Measurements from ENCODE around the gene PYCR2.

The PYCR2 gene

DNA sequence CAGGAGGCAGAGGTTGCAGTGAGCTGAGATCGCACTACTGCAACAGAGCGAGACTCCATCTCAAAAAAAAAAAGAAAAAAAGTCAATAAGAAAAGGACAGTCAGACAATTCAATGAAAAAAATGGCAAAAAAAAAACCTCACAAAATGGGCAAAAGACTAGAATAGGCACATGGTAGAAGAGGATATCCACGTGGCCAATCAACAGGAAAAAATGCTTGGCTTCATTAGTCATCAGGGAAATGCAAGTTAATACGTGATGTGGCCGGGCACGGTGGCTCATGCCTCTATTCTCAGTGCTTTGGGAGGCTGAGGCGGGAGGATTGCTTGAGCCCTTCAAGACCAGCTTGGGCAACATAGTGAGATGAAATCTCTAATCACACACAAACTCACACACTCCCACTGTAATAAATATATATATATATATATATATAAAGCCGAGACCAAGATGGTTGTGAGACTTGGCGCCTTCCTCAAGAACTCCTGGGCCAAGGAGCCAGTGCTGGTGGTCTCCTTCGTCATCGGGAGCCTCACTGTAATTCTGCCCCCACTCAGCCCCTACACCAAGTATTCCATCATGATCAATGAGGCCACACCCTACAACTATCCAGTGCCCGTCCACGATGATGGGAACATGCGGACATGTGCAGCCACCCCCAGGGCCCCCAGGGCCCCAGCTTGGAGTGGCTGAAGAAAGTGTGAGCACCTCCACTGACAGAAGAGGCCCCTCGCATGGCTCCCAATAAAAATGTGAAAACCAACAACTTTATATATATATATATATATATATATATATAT, 39.9 kb upstream of the PYCR2 start:
- DNase-seq (ENCODE audit: low read depth, low spot score) = no peak
- Histone ChIP-seq H3K4me3 (ENCODE audit: insufficient read length, low read depth) (no peak overlapping the region), H3K9ac (ENCODE audit: insufficient read length, low read depth) (no peak overlapping the region), H3K36me3 (ENCODE audit: insufficient read depth, insufficient read length, low read length) (no peaks in the 10 kb centered on the region), H3K4me1 (ENCODE audit: insufficient read depth, insufficient read length) (no peaks in the 10 kb centered on the region), H3K9me3 (ENCODE audit: insufficient read depth, low read length) (no peaks in the 10 kb centered on the region), H3K27me3 (ENCODE audit: insufficient read depth, insufficient read length) (peaks cover 5% of the 10 kb centered on the region)
- TF ChIP-seq ZNF274 (IDR thresholded peaks at IDR 0.05; ENCODE audit: low read depth, low read length) = no peak
- TF ChIP-seq SUZ12 (IDR thresholded peaks at IDR 0.05; ENCODE audit: extremely low read depth, insufficient read depth, insufficient read length) = no peak

DNA sequence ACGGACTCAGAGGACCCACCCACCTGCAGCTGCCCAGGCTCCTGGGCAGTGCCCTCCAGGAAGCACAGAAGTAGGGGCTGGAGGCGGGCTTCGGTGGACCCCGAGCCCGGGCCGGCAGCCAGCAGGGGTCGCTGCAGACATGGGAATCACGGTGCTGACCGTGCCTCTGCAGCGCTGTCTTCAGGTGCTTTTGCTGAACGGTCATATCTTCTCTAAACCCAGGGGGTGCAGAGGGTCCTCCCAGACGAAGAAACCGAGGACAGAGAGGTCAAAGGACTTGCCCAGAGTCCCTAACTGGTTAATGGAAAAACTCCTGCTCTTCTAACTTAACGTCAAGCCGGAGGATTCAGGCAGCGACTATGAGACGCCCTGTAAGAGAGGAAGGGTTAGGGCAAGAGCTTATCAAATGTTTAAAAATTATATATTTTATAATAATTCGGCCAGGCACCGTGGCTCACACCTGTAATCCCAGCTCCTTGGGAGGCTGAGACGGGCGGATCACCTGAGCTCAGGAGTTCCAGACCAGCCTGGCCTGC, 38.5 kb upstream of the PYCR2 start:
- Histone ChIP-seq H3K9me3 (ENCODE audit: insufficient read depth, low read length) (no peaks in the 10 kb centered on the region), H3K36me3 (ENCODE audit: insufficient read depth, insufficient read length, low read length) (no peaks in the 10 kb centered on the region), H3K27me3 (ENCODE audit: insufficient read depth, insufficient read length) (peaks cover 5% of the 10 kb centered on the region), H3K4me3 (ENCODE audit: insufficient read length, low read depth) (no peak overlapping the region), H3K4me1 (ENCODE audit: insufficient read depth, insufficient read length) (no peaks in the 10 kb centered on the region), H3K9ac (ENCODE audit: insufficient read length, low read depth) (no peak overlapping the region)
- TF ChIP-seq SUZ12 (IDR thresholded peaks at IDR 0.05; ENCODE audit: extremely low read depth, insufficient read depth, insufficient read length) (no peak), YY1 (IDR thresholded peaks at IDR 0.05; ENCODE audit: insufficient read depth, insufficient read length) (no peak), ZNF274 (IDR thresholded peaks at IDR 0.05; ENCODE audit: low read depth, low read length) (no peak)
- DNase-seq (ENCODE audit: low read depth, low spot score) = peak; percentile 68

DNA sequence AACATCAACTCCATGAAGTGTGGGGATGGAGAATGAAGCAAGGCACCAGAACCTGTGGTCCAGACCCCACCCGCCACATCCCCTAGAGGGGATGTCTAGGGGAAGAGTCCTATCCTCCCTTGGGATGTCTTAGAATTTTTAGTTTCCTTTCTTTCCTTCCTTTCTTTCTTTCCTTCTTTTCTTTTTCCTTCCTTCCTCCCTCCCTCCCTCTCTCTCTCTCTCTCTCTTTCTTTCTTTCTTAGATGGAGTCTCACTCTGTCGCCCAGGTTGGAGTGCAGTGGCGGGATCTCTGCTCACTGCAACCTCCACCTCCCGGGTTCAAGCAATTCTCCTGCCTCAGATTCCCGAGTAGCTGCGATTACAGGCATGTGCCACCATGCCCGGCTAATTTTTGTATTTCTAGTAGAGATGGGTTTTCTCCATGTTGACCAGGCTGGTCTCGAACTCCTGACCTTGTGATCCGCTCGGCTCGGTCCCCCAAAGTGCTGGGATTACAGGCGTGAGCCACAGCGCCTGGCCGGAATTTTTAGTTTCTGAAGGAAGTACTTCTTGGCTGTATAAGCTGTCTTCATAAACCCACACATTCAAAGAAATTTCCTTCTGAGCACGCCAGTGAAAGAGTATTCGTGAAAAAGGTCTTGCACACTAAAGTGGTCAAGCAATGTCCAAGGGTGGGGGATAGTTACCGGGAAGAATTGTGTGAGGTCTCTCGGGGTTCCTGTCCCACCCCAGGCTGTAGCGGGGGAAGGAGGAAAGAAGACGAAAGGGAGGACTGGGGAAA, 37.8 kb upstream of the PYCR2 start:
- TF ChIP-seq YY1 (IDR thresholded peaks at IDR 0.05; ENCODE audit: insufficient read depth, insufficient read length) = no peak
- TF ChIP-seq ZNF274 (IDR thresholded peaks at IDR 0.05; ENCODE audit: low read depth, low read length) = no peak
- TF ChIP-seq SUZ12 (IDR thresholded peaks at IDR 0.05; ENCODE audit: extremely low read depth, insufficient read depth, insufficient read length) = no peak
- no peaks in the 10 kb centered on the region for H3K4me1 ChIP-seq (ENCODE audit: insufficient read depth, insufficient read length)
- no peak overlapping the region for H3K9ac ChIP-seq (ENCODE audit: insufficient read length, low read depth)
- no peak for DNase-seq (ENCODE audit: low read depth, low spot score)
- H3K9me3 ChIP-seq (ENCODE audit: insufficient read depth, low read length) = no peaks in the 10 kb centered on the region
- no peaks in the 10 kb centered on the region for H3K36me3 ChIP-seq (ENCODE audit: insufficient read depth, insufficient read length, low read length)
- no peak overlapping the region for H3K4me3 ChIP-seq (ENCODE audit: insufficient read length, low read depth)
- peaks cover 5% of the 10 kb centered on the region for H3K27me3 ChIP-seq (ENCODE audit: insufficient read depth, insufficient read length)

DNA sequence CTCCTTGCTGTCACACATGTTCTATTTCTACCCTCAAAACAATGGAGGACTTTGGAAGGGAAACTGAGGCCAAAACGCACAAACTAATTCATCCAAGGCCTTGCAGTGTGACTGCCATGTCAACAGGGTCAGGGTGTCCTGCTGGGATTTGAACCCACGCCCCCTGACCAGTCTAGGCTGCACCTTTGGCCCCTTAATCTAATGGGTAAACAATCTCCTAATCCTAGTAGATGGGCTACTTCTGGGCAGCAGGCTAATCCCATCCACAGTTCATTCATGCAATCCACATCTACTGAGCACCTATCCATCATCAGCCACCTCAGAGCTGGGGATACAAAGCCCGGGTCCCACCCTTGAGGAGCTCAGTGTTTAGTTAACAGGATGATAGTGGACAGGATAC, 34.0 kb upstream of the PYCR2 start:
- DNase-seq (ENCODE audit: low read depth, low spot score) = no peak
- Histone ChIP-seq H3K27me3 (ENCODE audit: insufficient read depth, insufficient read length) (peaks cover 2% of the 10 kb centered on the region), H3K4me1 (ENCODE audit: insufficient read depth, insufficient read length) (no peaks in the 10 kb centered on the region), H3K9me3 (ENCODE audit: insufficient read depth, low read length) (no peaks in the 10 kb centered on the region), H3K36me3 (ENCODE audit: insufficient read depth, insufficient read length, low read length) (no peaks in the 10 kb centered on the region), H3K4me3 (ENCODE audit: insufficient read length, low read depth) (no peak overlapping the region), H3K9ac (ENCODE audit: insufficient read length, low read depth) (no peak overlapping the region)
- TF ChIP-seq SUZ12 (IDR thresholded peaks at IDR 0.05; ENCODE audit: extremely low read depth, insufficient read depth, insufficient read length) (no peak), ZNF274 (IDR thresholded peaks at IDR 0.05; ENCODE audit: low read depth, low read length) (no peak), YY1 (IDR thresholded peaks at IDR 0.05; ENCODE audit: insufficient read depth, insufficient read length) (no peak)

DNA sequence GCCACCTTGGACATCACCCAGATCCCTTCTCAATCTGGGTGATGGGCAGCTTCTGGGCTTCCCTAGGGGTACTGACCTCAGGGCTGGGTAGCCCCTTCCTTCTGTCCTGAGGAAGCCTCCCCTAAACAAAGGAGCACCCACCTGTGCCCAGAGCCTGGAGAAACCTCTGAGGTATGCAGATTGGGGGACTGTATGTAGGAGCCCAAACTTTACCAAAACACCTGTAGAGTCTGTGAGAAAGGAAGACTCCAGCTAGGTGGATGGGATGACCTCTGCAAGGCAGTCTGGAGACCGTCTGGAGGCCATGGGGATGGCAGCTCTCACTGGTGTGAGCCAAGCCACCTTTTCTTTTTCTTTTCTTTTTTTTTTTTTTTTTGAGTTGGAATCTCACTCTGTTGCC, 30.7 kb upstream of the PYCR2 start:
- Histone ChIP-seq H3K36me3 (ENCODE audit: insufficient read depth, insufficient read length, low read length) (no peaks in the 10 kb centered on the region), H3K4me3 (ENCODE audit: insufficient read length, low read depth) (no peak overlapping the region), H3K4me1 (ENCODE audit: insufficient read depth, insufficient read length) (peaks cover 8% of the 10 kb centered on the region), H3K9ac (ENCODE audit: insufficient read length, low read depth) (no peak overlapping the region), H3K9me3 (ENCODE audit: insufficient read depth, low read length) (no peaks in the 10 kb centered on the region), H3K27me3 (ENCODE audit: insufficient read depth, insufficient read length) (peaks cover 14% of the 10 kb centered on the region)
- no peak for TF ChIP-seq SUZ12 (IDR thresholded peaks at IDR 0.05; ENCODE audit: extremely low read depth, insufficient read depth, insufficient read length)
- DNase-seq (ENCODE audit: low read depth, low spot score) = no peak

DNA sequence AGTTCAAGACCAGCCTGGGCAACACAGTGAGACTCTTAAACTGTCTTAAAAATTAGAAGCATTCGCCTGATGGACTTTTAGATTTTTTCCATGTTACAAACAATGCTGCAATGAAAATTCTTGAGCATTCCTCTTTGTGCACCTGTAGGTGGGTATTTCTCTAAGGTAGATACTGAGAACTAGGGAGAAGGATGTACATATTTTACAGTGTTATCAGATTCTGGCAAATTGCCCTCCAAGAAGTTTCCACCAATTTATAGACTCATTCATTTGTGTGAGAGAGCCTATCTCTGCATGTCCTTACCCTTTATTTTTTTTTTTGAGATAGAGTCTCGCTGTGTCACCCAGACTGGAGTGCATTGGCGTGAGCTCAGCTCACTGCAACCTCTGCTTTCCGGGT, 29.3 kb upstream of the PYCR2 start:
- TF ChIP-seq YY1 (IDR thresholded peaks at IDR 0.05; ENCODE audit: insufficient read depth, insufficient read length) = no peak
- no peak for TF ChIP-seq ZNF274 (IDR thresholded peaks at IDR 0.05; ENCODE audit: low read depth, low read length)
- no peak for TF ChIP-seq SUZ12 (IDR thresholded peaks at IDR 0.05; ENCODE audit: extremely low read depth, insufficient read depth, insufficient read length)
- H3K9me3 ChIP-seq (ENCODE audit: insufficient read depth, low read length) = no peaks in the 10 kb centered on the region
- DNase-seq (ENCODE audit: low read depth, low spot score) = no peak

DNA sequence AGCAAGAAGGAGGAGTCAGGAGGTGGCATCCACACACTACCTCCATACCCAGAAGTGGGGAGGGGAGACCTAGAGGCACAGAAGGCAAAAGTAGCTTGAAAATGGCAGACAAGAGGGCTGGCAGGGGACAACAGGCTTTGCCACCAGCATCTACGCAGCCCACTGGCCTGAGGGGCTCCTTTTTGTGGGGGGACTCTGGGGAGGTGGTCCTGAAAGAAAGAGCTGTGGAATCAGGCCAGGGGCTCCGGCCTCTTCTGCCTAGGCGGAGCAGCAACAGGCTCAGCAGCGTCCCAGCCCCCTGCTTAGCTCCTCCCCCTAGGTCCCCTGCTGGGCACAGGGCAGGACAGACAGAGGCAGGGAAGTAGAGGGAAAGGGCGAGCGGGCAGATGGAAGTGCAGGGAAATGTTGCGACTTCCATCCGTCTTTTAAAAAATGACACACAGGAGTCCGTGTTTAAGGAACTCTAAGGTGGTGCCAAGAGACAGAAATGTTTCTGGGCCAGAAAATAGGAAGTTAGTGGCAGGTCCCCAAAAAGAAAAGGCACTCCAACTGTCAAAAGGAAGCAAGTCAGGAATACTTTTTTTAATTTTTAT, 27.0 kb upstream of the PYCR2 start:
- peaks cover 8% of the 10 kb centered on the region for H3K4me1 ChIP-seq (ENCODE audit: insufficient read depth, insufficient read length)
- no peaks in the 10 kb centered on the region for H3K9me3 ChIP-seq (ENCODE audit: insufficient read depth, low read length)
- H3K9ac ChIP-seq (ENCODE audit: insufficient read length, low read depth) = peak overlapping the region; percentile 5
- no peaks in the 10 kb centered on the region for H3K36me3 ChIP-seq (ENCODE audit: insufficient read depth, insufficient read length, low read length)
- TF ChIP-seq YY1 (IDR thresholded peaks at IDR 0.05; ENCODE audit: insufficient read depth, insufficient read length) (no peak), SUZ12 (IDR thresholded peaks at IDR 0.05; ENCODE audit: extremely low read depth, insufficient read depth, insufficient read length) (no peak), ZNF274 (IDR thresholded peaks at IDR 0.05; ENCODE audit: low read depth, low read length) (no peak)
- DNase-seq (ENCODE audit: low read depth, low spot score) = no peak
- no peak overlapping the region for H3K4me3 ChIP-seq (ENCODE audit: insufficient read length, low read depth)
- H3K27me3 ChIP-seq (ENCODE audit: insufficient read depth, insufficient read length) = peaks cover 48% of the 10 kb centered on the region

More for the DNA sequence above, 29.3 kb upstream of the PYCR2 start:
- Histone ChIP-seq H3K9ac (ENCODE audit: insufficient read length, low read depth) (no peak overlapping the region), H3K36me3 (ENCODE audit: insufficient read depth, insufficient read length, low read length) (no peaks in the 10 kb centered on the region), H3K4me3 (ENCODE audit: insufficient read length, low read depth) (no peak overlapping the region), H3K27me3 (ENCODE audit: insufficient read depth, insufficient read length) (peaks cover 25% of the 10 kb centered on the region), H3K4me1 (ENCODE audit: insufficient read depth, insufficient read length) (peaks cover 8% of the 10 kb centered on the region)

Data from NT2/D1 (cell line).